Panc1 (cell line): ENCODE results near the gene SLC9A2. TPM values are rescaled to one million over a fixed set of nuclear protein-coding genes. Genes with fewer than 3 reads are reported as not detected.
A peak's percentile ranks its signal among the peaks of the same experiment; 100 is the strongest.

Experiments
- ATAC-seq: fragments of 200-7000 bp; cut with Tn5 transposase; 2 replicates; pipeline ENCODE4 v1.9.1; 2020; ENCODE audit warnings: mild to moderate bottlenecking, moderate library complexity
- BruUV-seq: library from RNA; stranded (reverse); fragments of 400-500 nt; replicated peaks from 2 replicates; lab custom pipeline; 2021; lab: Mats Ljungman, UMichigan
- CTCF ChIA-PET: fragments of 300-600 bp; sonication (Branson Sonifier 250); formaldehyde crosslinking; loops from one replicate; lab custom pipeline; 2022; ENCODE audit warnings: antibody characterized with exemption; lab: Charles Lee
- POLR2A ChIA-PET: fragments of 300-600 bp; sonication (Branson Sonifier 250); formaldehyde crosslinking; loops from one replicate; lab custom pipeline; 2022; ENCODE audit warnings: antibody characterized with exemption; lab: Charles Lee
- DNase-seq: peaks from one replicate; pipeline ENCODE4 v3.0.0-alpha.2; 2010; ENCODE audit warnings: low read depth, low spot score
- H3K27ac ChIP-seq: 2 replicates; pipeline ENCODE4 v1.5.1; 2011; ENCODE audit warnings: mild to moderate bottlenecking, low read length, inconsistent platforms
- H3K27me3 ChIP-seq: fragments of 200-500 bp; sonication (Bioruptor generic); 2 replicates; pipeline ENCODE4 v1.6.0; 2014; ENCODE audit warnings: low read length, inconsistent platforms; ENCODE audit not compliant: control insufficient read depth, insufficient read depth
- H3K36me3 ChIP-seq: fragments of 200-500 bp; sonication (Bioruptor generic); 2 replicates; pipeline ENCODE4 v1.5.1; 2014; ENCODE audit warnings: inconsistent platforms, mild to moderate bottlenecking, low read length, moderate library complexity; ENCODE audit not compliant: control insufficient read depth, insufficient read depth
- H3K4me1 ChIP-seq: 2 replicates; pipeline ENCODE4 v1.5.1; 2011; ENCODE audit warnings: inconsistent platforms, mild to moderate bottlenecking, low read length, moderate library complexity; ENCODE audit not compliant: control insufficient read depth, insufficient read depth
- H3K4me3 ChIP-seq, 2 experiments: 2 replicates each; pipeline ENCODE4 v1.5.1; 2011 to 2012; ENCODE audit warnings: low read depth in 2 of 2, low read length in 2 of 2, mild to moderate bottlenecking in 2 of 2, inconsistent platforms in 1 of 2, moderate library complexity in 1 of 2
- H3K9me3 ChIP-seq: fragments of 200-500 bp; sonication (Bioruptor generic); 2 replicates; pipeline ENCODE4 v1.5.1; 2014; ENCODE audit warnings: low read depth, mild to moderate bottlenecking, inconsistent platforms, low read length, moderate library complexity; ENCODE audit not compliant: control insufficient read depth, insufficient read depth
- POLR2AphosphoS5 ChIP-seq: IDR thresholded peaks from 2 replicates; pipeline ENCODE4 v1.6.1; 2012; ENCODE audit warnings: mild to moderate bottlenecking, low read depth, low read length, moderate library complexity
- SIN3A ChIP-seq: IDR thresholded peaks from 2 replicates; pipeline ENCODE4 v1.6.1; 2012; ENCODE audit warnings: low read depth, mild to moderate bottlenecking, low read length, moderate library complexity, borderline replicate concordance; ENCODE audit not compliant: insufficient read depth
- TCF7L2 ChIP-seq: IDR thresholded peaks from 2 replicates; pipeline ENCODE4 v1.6.1; 2011; ENCODE audit warnings: mild to moderate bottlenecking, low read depth, low read length, inconsistent platforms
- in situ Hi-C: cut with HindIII; loops from 2 replicates; pipeline ENCODE4 v1.10.0; 2016; ENCODE audit warnings: low sequenced_read_pairs, low pct_unique_long_range_greater_than_20kb
- intact Hi-C: fragments of 100-400 bp; cut with micrococcal nuclease; formaldehyde crosslinking; loops from one replicate; pipeline ENCODE4 v1.10.0; 2022; ENCODE audit not compliant: unreplicated experiment
- total RNA-seq: library from RNA; stranded (reverse); gene quantifications from one replicate; pipeline ENCODE4 v1.2.1, GENCODE V29; 2021; ENCODE audit not compliant: unreplicated experiment
- TF ChIP-seq, protein P1 (sequence below): fragments of 450-650 bp; IDR thresholded peaks from 2 replicates; pipeline ENCODE4 v1.5.1; 2017; ENCODE audit warnings: mild to moderate bottlenecking
- TF ChIP-seq, protein P2 (sequence below), 2 experiments: IDR thresholded peaks; 2 replicates each; pipeline ENCODE4 v1.6.1; 2011 to 2012; ENCODE audit warnings: low read depth in 2 of 2, control low read depth in 1 of 2, low read length in 1 of 2, mild to moderate bottlenecking in 1 of 2, moderate library complexity in 1 of 2; ENCODE audit not compliant: insufficient read depth in 1 of 2

SLC9A2 gene
- total RNA-seq, 1 experiment from 2014 or later = 4.1 TPM

DNA sequence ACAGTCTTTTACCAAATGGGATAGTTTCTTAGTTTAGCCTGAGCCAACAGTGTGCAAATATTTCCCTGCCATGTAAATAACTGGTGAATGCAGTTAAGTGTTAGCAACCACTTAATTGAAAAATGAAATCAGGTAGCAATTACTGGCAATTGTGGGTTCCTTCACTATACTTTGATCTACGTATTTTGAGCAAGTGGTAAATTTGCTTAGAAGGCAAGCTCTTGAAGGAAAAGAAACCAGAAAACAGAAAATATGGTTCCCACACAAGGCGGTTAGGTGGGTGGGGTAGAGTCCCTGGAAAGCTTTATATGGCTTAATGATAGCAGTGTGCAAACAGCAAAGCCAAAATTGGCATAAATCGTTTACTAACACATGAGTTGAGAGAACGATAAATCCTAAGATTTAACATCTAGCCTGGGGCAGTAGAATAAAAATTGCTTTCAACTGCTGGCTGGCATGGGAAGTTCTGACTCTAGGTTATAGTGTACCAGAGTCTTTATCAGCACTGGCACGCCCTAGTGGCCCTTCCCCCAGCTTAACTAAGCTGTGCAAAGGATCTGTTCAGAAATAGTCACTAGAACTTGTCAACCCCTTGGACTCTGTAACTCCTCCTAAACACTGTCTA lies 17.0 kb downstream of the SLC9A2 start:
- H3K9me3 ChIP-seq = no peaks in the 10 kb centered on the region
- no peaks in the 10 kb centered on the region for H3K27me3 ChIP-seq
- BruUV-seq = no TSS peak
- CTCF ChIA-PET = no interaction called here
- POLR2A ChIA-PET = no interaction called here
- no peaks in the 10 kb centered on the region for H3K36me3 ChIP-seq
- DNase-seq = no peak
- no peaks in the 10 kb centered on the region; the same call in 1 of the 2 replicates for H3K4me1 ChIP-seq
- no peak overlapping the region for H3K4me3 ChIP-seq
- TF ChIP-seq TCF7L2 = no peak
- TF ChIP-seq, protein P1, sequence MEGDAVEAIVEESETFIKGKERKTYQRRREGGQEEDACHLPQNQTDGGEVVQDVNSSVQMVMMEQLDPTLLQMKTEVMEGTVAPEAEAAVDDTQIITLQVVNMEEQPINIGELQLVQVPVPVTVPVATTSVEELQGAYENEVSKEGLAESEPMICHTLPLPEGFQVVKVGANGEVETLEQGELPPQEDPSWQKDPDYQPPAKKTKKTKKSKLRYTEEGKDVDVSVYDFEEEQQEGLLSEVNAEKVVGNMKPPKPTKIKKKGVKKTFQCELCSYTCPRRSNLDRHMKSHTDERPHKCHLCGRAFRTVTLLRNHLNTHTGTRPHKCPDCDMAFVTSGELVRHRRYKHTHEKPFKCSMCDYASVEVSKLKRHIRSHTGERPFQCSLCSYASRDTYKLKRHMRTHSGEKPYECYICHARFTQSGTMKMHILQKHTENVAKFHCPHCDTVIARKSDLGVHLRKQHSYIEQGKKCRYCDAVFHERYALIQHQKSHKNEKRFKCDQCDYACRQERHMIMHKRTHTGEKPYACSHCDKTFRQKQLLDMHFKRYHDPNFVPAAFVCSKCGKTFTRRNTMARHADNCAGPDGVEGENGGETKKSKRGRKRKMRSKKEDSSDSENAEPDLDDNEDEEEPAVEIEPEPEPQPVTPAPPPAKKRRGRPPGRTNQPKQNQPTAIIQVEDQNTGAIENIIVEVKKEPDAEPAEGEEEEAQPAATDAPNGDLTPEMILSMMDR = no peak
- no peak for TF ChIP-seq SIN3A
- no peak for TF ChIP-seq POLR2AphosphoS5
- TF ChIP-seq, protein P2, sequence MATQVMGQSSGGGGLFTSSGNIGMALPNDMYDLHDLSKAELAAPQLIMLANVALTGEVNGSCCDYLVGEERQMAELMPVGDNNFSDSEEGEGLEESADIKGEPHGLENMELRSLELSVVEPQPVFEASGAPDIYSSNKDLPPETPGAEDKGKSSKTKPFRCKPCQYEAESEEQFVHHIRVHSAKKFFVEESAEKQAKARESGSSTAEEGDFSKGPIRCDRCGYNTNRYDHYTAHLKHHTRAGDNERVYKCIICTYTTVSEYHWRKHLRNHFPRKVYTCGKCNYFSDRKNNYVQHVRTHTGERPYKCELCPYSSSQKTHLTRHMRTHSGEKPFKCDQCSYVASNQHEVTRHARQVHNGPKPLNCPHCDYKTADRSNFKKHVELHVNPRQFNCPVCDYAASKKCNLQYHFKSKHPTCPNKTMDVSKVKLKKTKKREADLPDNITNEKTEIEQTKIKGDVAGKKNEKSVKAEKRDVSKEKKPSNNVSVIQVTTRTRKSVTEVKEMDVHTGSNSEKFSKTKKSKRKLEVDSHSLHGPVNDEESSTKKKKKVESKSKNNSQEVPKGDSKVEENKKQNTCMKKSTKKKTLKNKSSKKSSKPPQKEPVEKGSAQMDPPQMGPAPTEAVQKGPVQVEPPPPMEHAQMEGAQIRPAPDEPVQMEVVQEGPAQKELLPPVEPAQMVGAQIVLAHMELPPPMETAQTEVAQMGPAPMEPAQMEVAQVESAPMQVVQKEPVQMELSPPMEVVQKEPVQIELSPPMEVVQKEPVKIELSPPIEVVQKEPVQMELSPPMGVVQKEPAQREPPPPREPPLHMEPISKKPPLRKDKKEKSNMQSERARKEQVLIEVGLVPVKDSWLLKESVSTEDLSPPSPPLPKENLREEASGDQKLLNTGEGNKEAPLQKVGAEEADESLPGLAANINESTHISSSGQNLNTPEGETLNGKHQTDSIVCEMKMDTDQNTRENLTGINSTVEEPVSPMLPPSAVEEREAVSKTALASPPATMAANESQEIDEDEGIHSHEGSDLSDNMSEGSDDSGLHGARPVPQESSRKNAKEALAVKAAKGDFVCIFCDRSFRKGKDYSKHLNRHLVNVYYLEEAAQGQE (IDR thresholded peaks at IDR 0.05; ENCODE audit: insufficient read depth in 1 of 2, low read depth in 2 of 2, low read length in 1 of 2) = no peak
- in situ Hi-C loops = no loop called here
- intact Hi-C loops = no loop called here
- no peak for ATAC-seq
- no peak overlapping the region for H3K27ac ChIP-seq

DNA sequence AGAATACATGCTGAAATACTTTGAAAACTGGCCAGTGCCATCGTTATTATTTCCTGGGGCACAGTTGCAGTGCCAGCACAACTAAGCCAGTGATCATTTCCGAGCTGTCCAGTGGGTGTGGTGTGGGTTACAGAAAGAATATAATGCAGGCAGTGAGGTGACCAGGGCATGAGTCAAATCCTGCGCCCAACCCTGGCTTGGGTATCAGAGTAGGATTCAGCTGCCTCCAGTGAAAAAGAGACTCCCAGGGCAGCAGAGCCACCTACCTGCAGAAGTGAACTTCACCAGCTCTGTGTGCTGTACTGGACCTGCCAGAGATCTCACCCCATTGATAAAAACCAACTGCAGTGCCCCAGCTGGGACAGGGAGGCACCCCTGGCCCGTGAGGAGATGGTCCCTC lies 18.0 kb downstream of the SLC9A2 start:
- Histone ChIP-seq H3K4me3 (no peak overlapping the region), H3K27ac (no peak overlapping the region), H3K27me3 (no peaks in the 10 kb centered on the region), H3K4me1 (no peaks in the 10 kb centered on the region; the same call in 1 of the 2 replicates), H3K9me3 (no peaks in the 10 kb centered on the region), H3K36me3 (no peaks in the 10 kb centered on the region)
- intact Hi-C loops = no loop called here
- BruUV-seq = no TSS peak
- ATAC-seq (0 out of 2 replicates have a peak, but pooled peaks have one; percentile 45), DNase-seq (no peak)
- CTCF ChIA-PET = no interaction called here
- POLR2A ChIA-PET = no interaction called here
- TF ChIP-seq TCF7L2 (no peak), POLR2AphosphoS5 (no peak)
- TF ChIP-seq, protein P1 = no peak
- in situ Hi-C loops = no loop called here
